Right lobe of liver (tissue), 4 donors: ENCODE measurements around the gene ANKS1B.

ENCODE experiments used
- CTCF ChIP-seq, 4 donors: fragments of 200-600 bp in 3 of 4; fragments of 450-650 bp in 1 of 4; IDR thresholded peaks; one replicate each; pipeline versions ENCODE4 v1.5.1 to v1.8.0; 2016 to 2022; ENCODE audit warnings: antibody characterized with exemption in 4 of 4, mild to moderate bottlenecking in 2 of 4
- POLR2A ChIP-seq: fragments of 450-650 bp; IDR thresholded peaks from one replicate; pipeline ENCODE4 v1.6.1; 2017; ENCODE audit warnings: antibody characterized with exemption, mild to moderate bottlenecking
- donor health status: DM: no; HTN: no; CAD: no.
- donor health status: DM: no; HTN: no; CAD: no.
- donor health status: DM: no; HTN: yes; CAD: no.

DNA sequence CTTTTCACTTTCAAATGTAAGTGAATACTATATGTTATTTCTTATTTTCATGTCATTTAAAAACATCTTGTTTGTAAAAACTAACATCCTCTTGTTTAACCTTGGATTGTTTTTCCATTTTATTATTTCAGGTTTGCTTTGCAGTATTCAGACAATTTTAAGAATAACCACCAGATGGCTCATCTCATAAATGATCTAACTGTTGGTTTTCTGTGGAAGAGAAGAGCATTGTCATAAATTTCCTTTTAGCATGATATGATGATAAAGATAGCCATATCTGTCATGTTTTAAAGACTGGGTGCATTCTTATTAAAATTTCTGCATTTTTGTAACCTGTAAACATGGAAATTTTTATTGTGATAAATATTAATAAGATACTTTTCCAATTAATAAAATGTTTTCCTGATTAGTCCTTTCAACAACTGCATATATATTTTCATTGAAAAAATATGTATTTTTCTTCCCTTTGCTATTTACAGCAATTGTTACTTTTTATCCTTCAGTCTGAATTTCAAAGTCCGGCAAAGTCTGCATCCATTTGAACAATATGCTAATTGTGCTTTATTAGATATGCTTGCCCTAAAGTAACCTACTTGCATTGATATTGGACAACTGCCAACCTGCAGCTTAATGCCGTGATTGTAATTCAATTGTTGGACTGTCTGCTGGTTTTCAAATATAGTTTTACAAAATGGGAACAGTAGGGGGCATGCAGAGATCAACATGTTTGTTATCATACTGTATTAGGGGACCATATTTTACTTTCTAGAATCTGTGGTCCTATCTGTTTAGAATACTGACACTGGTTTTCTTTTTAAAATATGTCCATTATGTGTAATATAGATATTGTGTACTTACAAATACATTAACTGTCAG lies 173.8 kb downstream of the ANKS1B start:
- no peak for TF ChIP-seq POLR2A
- peak; percentile 45 to 50 (median 48) for TF ChIP-seq CTCF (IDR thresholded peaks at IDR 0.05)
